Measurements from ENCODE around the gene SLC38A5. TPM values are rescaled to one million over a fixed set of nuclear protein-coding genes. Genes with fewer than 3 reads are reported as not detected.

SLC38A5 gene
- total and polyA plus RNA-seq, 2 of the 13 experiments (the other 11 are each of a cell fraction or from before 2014, with no cell fraction given): 46.1 to 73.4 TPM

DNA sequence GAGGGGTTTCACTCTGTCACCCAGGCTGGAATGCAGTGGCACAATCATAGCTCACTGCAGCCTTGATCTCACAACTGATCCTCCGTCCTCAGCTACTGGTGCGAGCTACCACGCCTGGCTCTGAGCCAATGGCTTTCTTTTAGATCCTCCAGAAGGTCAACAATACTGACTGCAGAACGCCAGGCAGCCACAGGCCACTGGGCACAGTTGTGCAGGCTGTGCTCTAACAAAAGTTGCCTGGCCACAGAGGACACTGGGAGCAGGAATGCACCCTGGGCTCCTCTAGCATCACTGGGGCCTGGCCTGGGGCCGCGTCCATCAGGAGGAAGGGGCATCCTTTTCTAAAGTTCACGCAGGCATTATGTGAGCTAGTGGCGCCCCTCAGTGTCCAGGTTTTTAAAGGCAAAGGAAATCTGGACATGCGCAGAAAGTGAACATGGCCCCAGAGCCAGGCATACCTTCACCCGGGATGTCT is 23.9 kb upstream of the SLC38A5 start (continued):
- TF ChIP-seq, protein P1, sequence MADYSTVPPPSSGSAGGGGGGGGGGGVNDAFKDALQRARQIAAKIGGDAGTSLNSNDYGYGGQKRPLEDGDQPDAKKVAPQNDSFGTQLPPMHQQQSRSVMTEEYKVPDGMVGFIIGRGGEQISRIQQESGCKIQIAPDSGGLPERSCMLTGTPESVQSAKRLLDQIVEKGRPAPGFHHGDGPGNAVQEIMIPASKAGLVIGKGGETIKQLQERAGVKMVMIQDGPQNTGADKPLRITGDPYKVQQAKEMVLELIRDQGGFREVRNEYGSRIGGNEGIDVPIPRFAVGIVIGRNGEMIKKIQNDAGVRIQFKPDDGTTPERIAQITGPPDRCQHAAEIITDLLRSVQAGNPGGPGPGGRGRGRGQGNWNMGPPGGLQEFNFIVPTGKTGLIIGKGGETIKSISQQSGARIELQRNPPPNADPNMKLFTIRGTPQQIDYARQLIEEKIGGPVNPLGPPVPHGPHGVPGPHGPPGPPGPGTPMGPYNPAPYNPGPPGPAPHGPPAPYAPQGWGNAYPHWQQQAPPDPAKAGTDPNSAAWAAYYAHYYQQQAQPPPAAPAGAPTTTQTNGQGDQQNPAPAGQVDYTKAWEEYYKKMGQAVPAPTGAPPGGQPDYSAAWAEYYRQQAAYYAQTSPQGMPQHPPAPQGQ (CRISPR knock-in tag; IDR thresholded peaks at IDR 0.05; ENCODE audit: borderline replicate concordance): no peak
- TF ChIP-seq ZNF10 (CRISPR knock-in tag; IDR thresholded peaks at IDR 0.05; ENCODE audit: borderline replicate concordance, low read depth): no peak
- TF ChIP-seq, protein P2, sequence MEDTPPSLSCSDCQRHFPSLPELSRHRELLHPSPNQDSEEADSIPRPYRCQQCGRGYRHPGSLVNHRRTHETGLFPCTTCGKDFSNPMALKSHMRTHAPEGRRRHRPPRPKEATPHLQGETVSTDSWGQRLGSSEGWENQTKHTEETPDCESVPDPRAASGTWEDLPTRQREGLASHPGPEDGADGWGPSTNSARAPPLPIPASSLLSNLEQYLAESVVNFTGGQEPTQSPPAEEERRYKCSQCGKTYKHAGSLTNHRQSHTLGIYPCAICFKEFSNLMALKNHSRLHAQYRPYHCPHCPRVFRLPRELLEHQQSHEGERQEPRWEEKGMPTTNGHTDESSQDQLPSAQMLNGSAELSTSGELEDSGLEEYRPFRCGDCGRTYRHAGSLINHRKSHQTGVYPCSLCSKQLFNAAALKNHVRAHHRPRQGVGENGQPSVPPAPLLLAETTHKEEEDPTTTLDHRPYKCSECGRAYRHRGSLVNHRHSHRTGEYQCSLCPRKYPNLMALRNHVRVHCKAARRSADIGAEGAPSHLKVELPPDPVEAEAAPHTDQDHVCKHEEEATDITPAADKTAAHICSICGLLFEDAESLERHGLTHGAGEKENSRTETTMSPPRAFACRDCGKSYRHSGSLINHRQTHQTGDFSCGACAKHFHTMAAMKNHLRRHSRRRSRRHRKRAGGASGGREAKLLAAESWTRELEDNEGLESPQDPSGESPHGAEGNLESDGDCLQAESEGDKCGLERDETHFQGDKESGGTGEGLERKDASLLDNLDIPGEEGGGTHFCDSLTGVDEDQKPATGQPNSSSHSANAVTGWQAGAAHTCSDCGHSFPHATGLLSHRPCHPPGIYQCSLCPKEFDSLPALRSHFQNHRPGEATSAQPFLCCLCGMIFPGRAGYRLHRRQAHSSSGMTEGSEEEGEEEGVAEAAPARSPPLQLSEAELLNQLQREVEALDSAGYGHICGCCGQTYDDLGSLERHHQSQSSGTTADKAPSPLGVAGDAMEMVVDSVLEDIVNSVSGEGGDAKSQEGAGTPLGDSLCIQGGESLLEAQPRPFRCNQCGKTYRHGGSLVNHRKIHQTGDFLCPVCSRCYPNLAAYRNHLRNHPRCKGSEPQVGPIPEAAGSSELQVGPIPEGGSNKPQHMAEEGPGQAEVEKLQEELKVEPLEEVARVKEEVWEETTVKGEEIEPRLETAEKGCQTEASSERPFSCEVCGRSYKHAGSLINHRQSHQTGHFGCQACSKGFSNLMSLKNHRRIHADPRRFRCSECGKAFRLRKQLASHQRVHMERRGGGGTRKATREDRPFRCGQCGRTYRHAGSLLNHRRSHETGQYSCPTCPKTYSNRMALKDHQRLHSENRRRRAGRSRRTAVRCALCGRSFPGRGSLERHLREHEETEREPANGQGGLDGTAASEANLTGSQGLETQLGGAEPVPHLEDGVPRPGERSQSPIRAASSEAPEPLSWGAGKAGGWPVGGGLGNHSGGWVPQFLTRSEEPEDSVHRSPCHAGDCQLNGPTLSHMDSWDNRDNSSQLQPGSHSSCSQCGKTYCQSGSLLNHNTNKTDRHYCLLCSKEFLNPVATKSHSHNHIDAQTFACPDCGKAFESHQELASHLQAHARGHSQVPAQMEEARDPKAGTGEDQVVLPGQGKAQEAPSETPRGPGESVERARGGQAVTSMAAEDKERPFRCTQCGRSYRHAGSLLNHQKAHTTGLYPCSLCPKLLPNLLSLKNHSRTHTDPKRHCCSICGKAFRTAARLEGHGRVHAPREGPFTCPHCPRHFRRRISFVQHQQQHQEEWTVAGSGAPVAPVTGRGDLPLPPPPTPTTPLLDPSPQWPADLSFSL (CRISPR knock-in tag; IDR thresholded peaks at IDR 0.05): no peak
- peak; percentile 78 for TF ChIP-seq STAG1 (CRISPR knock-in tag; IDR thresholded peaks at IDR 0.05)
- TF ChIP-seq SOX6 (IDR thresholded peaks at IDR 0.05): no peak
- peak; percentile 12; the same call in 1 of the 2 replicates for TF ChIP-seq SOX6 (CRISPR knock-in tag; IDR thresholded peaks at IDR 0.05)
- TF ChIP-seq, protein P3, sequence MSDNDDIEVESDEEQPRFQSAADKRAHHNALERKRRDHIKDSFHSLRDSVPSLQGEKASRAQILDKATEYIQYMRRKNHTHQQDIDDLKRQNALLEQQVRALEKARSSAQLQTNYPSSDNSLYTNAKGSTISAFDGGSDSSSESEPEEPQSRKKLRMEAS (IDR thresholded peaks at IDR 0.05): 0 out of 2 replicates have a peak, but pooled peaks have one; percentile 17
- no peak for TF ChIP-seq ZNF234 (CRISPR knock-in tag; conservative IDR thresholded peaks at IDR 0.05)
- TF ChIP-seq, protein P4, sequence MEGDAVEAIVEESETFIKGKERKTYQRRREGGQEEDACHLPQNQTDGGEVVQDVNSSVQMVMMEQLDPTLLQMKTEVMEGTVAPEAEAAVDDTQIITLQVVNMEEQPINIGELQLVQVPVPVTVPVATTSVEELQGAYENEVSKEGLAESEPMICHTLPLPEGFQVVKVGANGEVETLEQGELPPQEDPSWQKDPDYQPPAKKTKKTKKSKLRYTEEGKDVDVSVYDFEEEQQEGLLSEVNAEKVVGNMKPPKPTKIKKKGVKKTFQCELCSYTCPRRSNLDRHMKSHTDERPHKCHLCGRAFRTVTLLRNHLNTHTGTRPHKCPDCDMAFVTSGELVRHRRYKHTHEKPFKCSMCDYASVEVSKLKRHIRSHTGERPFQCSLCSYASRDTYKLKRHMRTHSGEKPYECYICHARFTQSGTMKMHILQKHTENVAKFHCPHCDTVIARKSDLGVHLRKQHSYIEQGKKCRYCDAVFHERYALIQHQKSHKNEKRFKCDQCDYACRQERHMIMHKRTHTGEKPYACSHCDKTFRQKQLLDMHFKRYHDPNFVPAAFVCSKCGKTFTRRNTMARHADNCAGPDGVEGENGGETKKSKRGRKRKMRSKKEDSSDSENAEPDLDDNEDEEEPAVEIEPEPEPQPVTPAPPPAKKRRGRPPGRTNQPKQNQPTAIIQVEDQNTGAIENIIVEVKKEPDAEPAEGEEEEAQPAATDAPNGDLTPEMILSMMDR (CRISPR knock-in tag; IDR thresholded peaks at IDR 0.05): peak; percentile 83
- no peak for TF ChIP-seq TCF12 (IDR thresholded peaks at IDR 0.05)
- no peak for TF ChIP-seq TCF12 (CRISPR knock-in tag; IDR thresholded peaks at IDR 0.05)
- peak; percentile 58 for TF ChIP-seq RAD21 (CRISPR knock-in tag; IDR thresholded peaks at IDR 0.05)
- TF ChIP-seq, protein P5, sequence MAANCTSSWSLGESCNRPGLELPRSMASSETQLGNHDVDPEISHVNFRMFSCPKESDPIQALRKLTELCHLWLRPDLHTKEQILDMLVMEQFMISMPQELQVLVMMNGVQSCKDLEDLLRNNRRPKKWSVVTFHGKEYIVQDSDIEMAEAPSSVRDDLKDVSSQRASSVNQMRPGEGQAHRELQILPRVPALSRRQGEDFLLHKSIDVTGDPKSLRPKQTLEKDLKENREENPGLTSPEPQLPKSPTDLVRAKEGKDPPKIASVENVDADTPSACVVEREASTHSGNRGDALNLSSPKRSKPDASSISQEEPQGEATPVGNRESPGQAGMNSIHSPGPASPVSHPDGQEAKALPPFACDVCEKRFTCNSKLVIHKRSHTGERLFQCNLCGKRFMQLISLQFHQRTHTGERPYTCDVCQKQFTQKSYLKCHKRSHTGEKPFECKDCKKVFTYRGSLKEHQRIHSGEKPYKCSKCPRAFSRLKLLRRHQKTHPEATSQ (CRISPR knock-in tag; IDR thresholded peaks at IDR 0.05; ENCODE audit: borderline replicate concordance): no peak
- TF ChIP-seq SMC3 (IDR thresholded peaks at IDR 0.05; ENCODE audit: low read length): peak; percentile 23; the same call in 1 of the 2 replicates
- peak; percentile 34; the same call in 1 of the 2 replicates for TF ChIP-seq SALL1 (CRISPR knock-in tag; IDR thresholded peaks at IDR 0.05)

All from HepG2 (cell line).